Stimulated activated naive CD8-positive, alpha-beta T cell treated with anti-CD3 and anti-CD28 coated beads, Interleukin-15, Interleukin-2, amounts not matched to agents 100 U/mL and 50 U/mL, for 24 hours (primary cell): Measurements from ENCODE around the gene SFSWAP.
"Not testable (repeated sequence)": the region's sequence is repeated elsewhere in the genome, so short reads cannot be mapped to it uniquely, and the experiment has no call there.

ENCODE experiments used
- ATAC-seq: fragments of 150-1000 bp; cut with Tn5 transposase; one replicate; pipeline ENCODE4 v1.10.0; 2021
- DNase-seq: peaks from one replicate; pipeline ENCODE4 v3.0.0; 2021

Gene SFSWAP

GRCh38 chr12:131761638-131762037 lies 50.7 kb downstream of the SFSWAP start:
- ATAC-seq (no peak), DNase-seq (no peak)

GRCh38 chr12:131764738-131765137 lies 53.8 kb downstream of the SFSWAP start:
- no peak for DNase-seq
- no peak for ATAC-seq

GRCh38 chr12:131765961-131766360 lies 55.1 kb downstream of the SFSWAP start:
- ATAC-seq (no peak), DNase-seq (no peak)

GRCh38 chr12:131766382-131767107 lies 55.7 kb downstream of the SFSWAP start:
- DNase-seq = no peak
- ATAC-seq = no peak

GRCh38 chr12:131770120-131770519 lies 59.2 kb downstream of the SFSWAP start:
- ATAC-seq (no peak), DNase-seq (no peak)

- no peak for ATAC-seq
- DNase-seq = no peak
These were observed 61.1 kb downstream of the SFSWAP start for GRCh38 chr12:131771965-131772364.

GRCh38 chr12:131773582-131774221 lies 62.8 kb downstream of the SFSWAP start:
- DNase-seq (peak; percentile 13), ATAC-seq (no peak)

- ATAC-seq (no peak), DNase-seq (no peak)
These were observed 63.9 kb downstream of the SFSWAP start for GRCh38 chr12:131774576-131775391.

GRCh38 chr12:131775392-131776236 lies 64.7 kb downstream of the SFSWAP start:
- no peak for ATAC-seq
- DNase-seq = no peak

- peak; percentile 67 for ATAC-seq
- DNase-seq = peak; percentile 14
These were observed 65.5 kb downstream of the SFSWAP start for GRCh38 chr12:131776237-131776889.

- DNase-seq, ATAC-seq: not testable (repeated sequence)
These were observed 66.4 kb downstream of the SFSWAP start for GRCh38 chr12:131777269-131777668.

GRCh38 chr12:131779027-131779426 lies 68.1 kb downstream of the SFSWAP start:
- DNase-seq (no peak), ATAC-seq (no peak)

- ATAC-seq (no peak), DNase-seq (no peak)
These were observed 71.2 kb downstream of the SFSWAP start for GRCh38 chr12:131782061-131782460.

GRCh38 chr12:131783915-131784541 lies 73.1 kb downstream of the SFSWAP start:
- DNase-seq = no peak
- no peak for ATAC-seq

- DNase-seq (no peak), ATAC-seq (no peak)
These were observed 74.2 kb downstream of the SFSWAP start for GRCh38 chr12:131784909-131785762.

- ATAC-seq (no peak), DNase-seq (no peak)
These were observed 75.0 kb downstream of the SFSWAP start for GRCh38 chr12:131785763-131786330.

- ATAC-seq (no peak), DNase-seq (no peak)
These were observed 75.4 kb downstream of the SFSWAP start for GRCh38 chr12:131786331-131786730.

GRCh38 chr12:131787143-131787660 lies 76.3 kb downstream of the SFSWAP start:
- no peak for ATAC-seq
- no peak for DNase-seq

- DNase-seq (no peak), ATAC-seq (no peak)
These were observed 77.2 kb downstream of the SFSWAP start for GRCh38 chr12:131788070-131788469.
